GM12878 (cell line): ENCODE measurements around the gene WBP4. TPM values are rescaled to one million over a fixed set of nuclear protein-coding genes. Genes with fewer than 3 reads are reported as not detected.

ENCODE experiments used
- ATAC-seq: fragments of 200-7000 bp; cut with Tn5 transposase; 3 replicates; pipeline ENCODE4 v1.9.1; 2020; ENCODE audit warnings: mild to moderate bottlenecking, moderate library complexity
- BruUV-seq: library from RNA; stranded (reverse); fragments of 400-500 nt; replicated peaks from 2 replicates; lab custom pipeline; 2021; lab: Mats Ljungman, UMichigan
- CTCF ChIA-PET: fragments of 300-600 bp; sonication (Branson Sonifier 250); formaldehyde crosslinking; extraction: SDS; loops from one replicate; lab custom pipeline; 2021; ENCODE audit warnings: inconsistent platforms; lab: Yijun Ruan, JAX
- POLR2A ChIA-PET: fragments of 350-600 bp; formaldehyde crosslinking; extraction: SDS; loops from one replicate; lab custom pipeline; 2021; ENCODE audit warnings: inconsistent platforms; lab: Charles Lee
- RAD21 ChIA-PET: fragments of 300-600 bp; sonication (Branson Sonifier 250); formaldehyde crosslinking; loops from one replicate; lab custom pipeline; 2023; ENCODE audit warnings: antibody characterized with exemption; ENCODE audit not compliant: unreplicated experiment; lab: Charles Lee
- SMC1A ChIA-PET: fragments of 300-600 bp; sonication (Branson Sonifier 250); formaldehyde crosslinking; loops from one replicate; lab custom pipeline; 2023; ENCODE audit not compliant: unreplicated experiment, uncharacterized antibody; lab: Charles Lee
- DNase-seq: peaks from one replicate; pipeline ENCODE4 v3.0.0-alpha.2; 2011; ENCODE audit warnings: low read depth, low spot score
- FAIRE-seq: peaks from 3 replicates; lab custom pipeline; 2011; peaks lifted over from hg19 to GRCh38; lab: Jason Lieb, UNC
- H2AFZ ChIP-seq: 2 replicates; pipeline ENCODE4 v1.6.0; 2011; ENCODE audit warnings: low read depth, low read length, control low read depth; ENCODE audit not compliant: control insufficient read depth
- H3K27ac ChIP-seq: 2 replicates; pipeline ENCODE4 v1.5.1; 2011; ENCODE audit warnings: control low read depth; ENCODE audit not compliant: control insufficient read depth, insufficient read depth
- H3K27me3 ChIP-seq, 2 experiments: replicated peaks in 1 of 2; 2 replicates each; pipeline versions ENCODE4 v1.6.0 to v1.6.1; 2011; ENCODE audit warnings: low read length in 1 of 2; ENCODE audit not compliant: control insufficient read depth in 2 of 2, insufficient read depth in 2 of 2
- H3K36me3 ChIP-seq, 2 experiments: 2 replicates each; pipeline ENCODE4 v1.5.1; 2011; ENCODE audit warnings: low read length in 1 of 2; ENCODE audit not compliant: control insufficient read depth in 2 of 2, insufficient read depth in 2 of 2
- H3K4me1 ChIP-seq: 2 replicates; pipeline ENCODE4 v1.6.1; 2011; ENCODE audit warnings: mild to moderate bottlenecking, low read length, moderate library complexity, mixed read lengths; ENCODE audit not compliant: control insufficient read depth, insufficient read depth
- H3K4me2 ChIP-seq: 2 replicates; pipeline ENCODE4 v1.6.0; 2011; ENCODE audit warnings: control low read depth; ENCODE audit not compliant: control insufficient read depth, insufficient read depth
- H3K4me3 ChIP-seq: fragments of 200-600 bp; sonication (generic); 2 replicates; pipeline ENCODE4 v1.5.1; 2016
- H3K79me2 ChIP-seq: 2 replicates; pipeline ENCODE4 v1.6.0; 2011; ENCODE audit warnings: low read length; ENCODE audit not compliant: control insufficient read depth, insufficient read depth
- H3K9ac ChIP-seq: 2 replicates; pipeline ENCODE4 v1.8.0; 2011; ENCODE audit warnings: low read length, control low read depth, mixed read lengths; ENCODE audit not compliant: control insufficient read depth, insufficient read depth
- H3K9me3 ChIP-seq: replicated peaks from 3 replicates; pipeline ENCODE4 v1.5.1; 2011; ENCODE audit warnings: mild to moderate bottlenecking, low read length; ENCODE audit not compliant: control insufficient read depth, insufficient read depth
- H4K20me1 ChIP-seq: 2 replicates; pipeline ENCODE4 v1.6.0; 2011; ENCODE audit not compliant: control insufficient read depth, insufficient read depth
- CBX5 ChIP-seq: sonication (generic); IDR thresholded peaks from 2 replicates; pipeline ENCODE4 v1.6.1; 2016; ENCODE audit warnings: low read depth, moderate library complexity, mild to moderate bottlenecking, inconsistent platforms
- CEBPB ChIP-seq, 2 experiments: fragments of 150-350 bp in 1 of 2; IDR thresholded peaks; 2 replicates each; pipeline ENCODE4 v1.6.1; 2012 to 2014; ENCODE audit warnings: low read depth in 2 of 2, low read length in 2 of 2, borderline replicate concordance in 1 of 2, inconsistent platforms in 1 of 2
- CREM ChIP-seq: IDR thresholded peaks from 2 replicates; pipeline ENCODE4 v1.6.1; 2014; ENCODE audit warnings: antibody characterized with exemption, low read depth
- EGR1 ChIP-seq, 2 experiments: IDR thresholded peaks; 1 replicate in 1 of 2; 2 replicates in 1 of 2; pipeline ENCODE4 v1.6.1; 2011 to 2012; ENCODE audit warnings: low read depth in 2 of 2, low read length in 2 of 2, borderline replicate concordance in 1 of 2, mild to moderate bottlenecking in 1 of 2, moderate library complexity in 1 of 2
- JUND ChIP-seq: IDR thresholded peaks from 2 replicates; pipeline ENCODE4 v1.6.1; 2012; ENCODE audit warnings: low read depth, mild to moderate bottlenecking, low read length, improper control_type of control experiment, moderate library complexity
- NFYB ChIP-seq: IDR thresholded peaks from 2 replicates; pipeline ENCODE4 v1.6.1; 2011; ENCODE audit warnings: low read depth, mild to moderate bottlenecking, low read length, improper control_type of control experiment, moderate library complexity; ENCODE audit not compliant: insufficient read depth
- NR2C1 ChIP-seq: fragments of 450-650 bp; IDR thresholded peaks from 2 replicates; pipeline ENCODE4 v1.6.1; 2017; ENCODE audit warnings: antibody characterized with exemption, mild to moderate bottlenecking, moderate library complexity
- RELA ChIP-seq: fragments of 450-650 bp; IDR thresholded peaks from 2 replicates; pipeline ENCODE4 v1.8.0; 2014; ENCODE audit warnings: borderline replicate concordance; ENCODE audit not compliant: partially characterized antibody
- SIN3A ChIP-seq: IDR thresholded peaks from 2 replicates; pipeline ENCODE4 v1.6.1; 2012; ENCODE audit warnings: low read depth, low read length, improper control_type of control experiment
- SMAD5 ChIP-seq: IDR thresholded peaks from 2 replicates; pipeline ENCODE4 v1.6.1; 2016; ENCODE audit warnings: antibody characterized with exemption, low read depth
- SMARCA5 ChIP-seq: fragments of 450-650 bp; IDR thresholded peaks from 2 replicates; pipeline ENCODE4 v1.6.1; 2017; ENCODE audit warnings: mild to moderate bottlenecking
- YBX1 ChIP-seq: fragments of 450-650 bp; IDR thresholded peaks from 2 replicates; pipeline ENCODE4 v1.6.1; 2016; ENCODE audit warnings: antibody characterized with exemption
- YY1 ChIP-seq: IDR thresholded peaks from 2 replicates; pipeline ENCODE4 v1.6.1; 2011; ENCODE audit warnings: low read depth, mild to moderate bottlenecking, low read length
- ZBED1 ChIP-seq: IDR thresholded peaks from 2 replicates; pipeline ENCODE4 v1.6.1; 2016; ENCODE audit warnings: borderline replicate concordance
- ZNF274 ChIP-seq: IDR thresholded peaks from one replicate; pipeline ENCODE4 v1.8.0; 2011; ENCODE audit not compliant: insufficient read length, insufficient read depth
- in situ Hi-C: fragments of 300-500 bp; cut with MboI; formaldehyde crosslinking; loops from 9 replicates; pipeline ENCODE4 v1.14.3; 2018; ENCODE audit warnings: mixed read lengths
- intact Hi-C: fragments of 100-400 bp; cut with micrococcal nuclease; formaldehyde crosslinking; loops from one replicate; pipeline ENCODE4 v1.14.2; 2022; ENCODE audit not compliant: unreplicated experiment
- polyA plus RNA-seq, 11 experiments: library from polyadenylated mRNA; depleted of rRNA in 4 of 11; unstranded in 6 of 11; stranded (reverse) in 5 of 11; fragments of >200 nt; fragmentation: Nextera tagmentation in 4 of 11; fragmentation: Illumina TruSeq in 1 of 11; extraction: Ambion mirVana in 4 of 11; extraction: Trizol in 1 of 11; gene quantifications; 1 replicate in 1 of 11; 2 replicates in 10 of 11; pipeline versions ENCODE4 v1.2.1 to v1.2.3, GENCODE V29; 2011 to 2016; ENCODE audit warnings: inconsistent platforms in 2 of 11, missing spikeins in 2 of 11, low read depth in 1 of 11
- total RNA-seq, 4 experiments: library from RNA; depleted of rRNA in 3 of 4; stranded (reverse); fragments of >200 nt in 3 of 4; fragmentation: Illumina TruSeq in 1 of 4; extraction: Trizol in 1 of 4; gene quantifications; 2 replicates each; pipeline versions ENCODE4 v1.2.1 to v1.2.3, GENCODE V29; 2013 to 2021
- TF ChIP-seq, protein P1 (sequence below): fragments of 150-350 bp; IDR thresholded peaks from 2 replicates; pipeline ENCODE4 v1.6.1; 2014; ENCODE audit warnings: mild to moderate bottlenecking, low read depth, low read length
- TF ChIP-seq, protein P2 (sequence below): fragments of 150-350 bp; IDR thresholded peaks from 2 replicates; pipeline ENCODE4 v1.6.1; 2016; ENCODE audit warnings: low read depth, low read length
- TF ChIP-seq, protein P3 (sequence below): IDR thresholded peaks from 2 replicates; pipeline ENCODE4 v1.6.1; 2012; ENCODE audit warnings: low read length, inconsistent platforms
- TF ChIP-seq, protein P4 (sequence below): IDR thresholded peaks from 2 replicates; pipeline ENCODE4 v1.6.1; 2011; ENCODE audit warnings: mild to moderate bottlenecking, low read depth, low read length, moderate library complexity; ENCODE audit not compliant: insufficient replicate concordance

The WBP4 gene
- total and polyA plus RNA-seq, 10 of the 15 experiments (the other 5 are each of a cell fraction or from before 2014, with no cell fraction given): 7.4 to 21.6 (median 14.2) TPM

DNA sequence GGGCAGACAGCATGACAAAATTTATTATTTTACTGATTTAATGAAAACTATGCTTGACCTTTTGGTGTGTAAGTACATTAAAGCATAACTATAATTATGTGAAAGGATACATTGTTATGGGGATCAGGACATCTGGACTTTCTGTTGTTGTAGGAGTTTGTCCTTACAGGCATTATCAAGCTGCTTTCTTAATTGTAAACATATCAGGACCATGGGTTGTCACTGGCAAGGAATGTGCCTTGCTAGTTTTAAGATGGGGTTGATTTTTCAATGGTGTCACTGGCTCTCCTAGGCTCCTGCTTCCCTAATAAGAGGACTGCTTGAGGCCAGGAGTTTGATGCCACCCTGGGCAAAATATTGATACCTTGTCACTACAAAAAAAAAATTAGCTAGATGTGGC lies 38.7 kb downstream of the WBP4 start:
- no peak overlapping the region for H3K4me2 ChIP-seq
- H3K9ac ChIP-seq: no peak overlapping the region
- no peaks in the 10 kb centered on the region for H3K36me3 ChIP-seq
- H4K20me1 ChIP-seq: no peaks in the 10 kb centered on the region
- CTCF ChIA-PET: interaction anchor here (0.6 kb wide), 1 partner anchor 10 kb away, joined by 3 read pairs; no protein-coding TSS in a partner anchor
- H3K4me1 ChIP-seq: no peaks in the 10 kb centered on the region
- FAIRE-seq (no peak), DNase-seq (no peak), ATAC-seq (no peak)
- RAD21 ChIA-PET: interaction anchor here (1.0 kb wide), 1 partner anchor 26 kb away, joined by 4 read pairs; no protein-coding TSS in a partner anchor
- no peaks in the 10 kb centered on the region for H3K9me3 ChIP-seq
- BruUV-seq: no TSS peak
- POLR2A ChIA-PET: no interaction called here
- H3K4me3 ChIP-seq: no peak overlapping the region
- no peaks in the 10 kb centered on the region for H3K27me3 ChIP-seq
- no peak overlapping the region for H2AFZ ChIP-seq
- in situ Hi-C loops: no loop called here
- TF ChIP-seq, protein P1, sequence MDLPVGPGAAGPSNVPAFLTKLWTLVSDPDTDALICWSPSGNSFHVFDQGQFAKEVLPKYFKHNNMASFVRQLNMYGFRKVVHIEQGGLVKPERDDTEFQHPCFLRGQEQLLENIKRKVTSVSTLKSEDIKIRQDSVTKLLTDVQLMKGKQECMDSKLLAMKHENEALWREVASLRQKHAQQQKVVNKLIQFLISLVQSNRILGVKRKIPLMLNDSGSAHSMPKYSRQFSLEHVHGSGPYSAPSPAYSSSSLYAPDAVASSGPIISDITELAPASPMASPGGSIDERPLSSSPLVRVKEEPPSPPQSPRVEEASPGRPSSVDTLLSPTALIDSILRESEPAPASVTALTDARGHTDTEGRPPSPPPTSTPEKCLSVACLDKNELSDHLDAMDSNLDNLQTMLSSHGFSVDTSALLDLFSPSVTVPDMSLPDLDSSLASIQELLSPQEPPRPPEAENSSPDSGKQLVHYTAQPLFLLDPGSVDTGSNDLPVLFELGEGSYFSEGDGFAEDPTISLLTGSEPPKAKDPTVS: no peak
- TF ChIP-seq NR2C1: no peak
- TF ChIP-seq NFYB: no peak
- TF ChIP-seq, protein P2, sequence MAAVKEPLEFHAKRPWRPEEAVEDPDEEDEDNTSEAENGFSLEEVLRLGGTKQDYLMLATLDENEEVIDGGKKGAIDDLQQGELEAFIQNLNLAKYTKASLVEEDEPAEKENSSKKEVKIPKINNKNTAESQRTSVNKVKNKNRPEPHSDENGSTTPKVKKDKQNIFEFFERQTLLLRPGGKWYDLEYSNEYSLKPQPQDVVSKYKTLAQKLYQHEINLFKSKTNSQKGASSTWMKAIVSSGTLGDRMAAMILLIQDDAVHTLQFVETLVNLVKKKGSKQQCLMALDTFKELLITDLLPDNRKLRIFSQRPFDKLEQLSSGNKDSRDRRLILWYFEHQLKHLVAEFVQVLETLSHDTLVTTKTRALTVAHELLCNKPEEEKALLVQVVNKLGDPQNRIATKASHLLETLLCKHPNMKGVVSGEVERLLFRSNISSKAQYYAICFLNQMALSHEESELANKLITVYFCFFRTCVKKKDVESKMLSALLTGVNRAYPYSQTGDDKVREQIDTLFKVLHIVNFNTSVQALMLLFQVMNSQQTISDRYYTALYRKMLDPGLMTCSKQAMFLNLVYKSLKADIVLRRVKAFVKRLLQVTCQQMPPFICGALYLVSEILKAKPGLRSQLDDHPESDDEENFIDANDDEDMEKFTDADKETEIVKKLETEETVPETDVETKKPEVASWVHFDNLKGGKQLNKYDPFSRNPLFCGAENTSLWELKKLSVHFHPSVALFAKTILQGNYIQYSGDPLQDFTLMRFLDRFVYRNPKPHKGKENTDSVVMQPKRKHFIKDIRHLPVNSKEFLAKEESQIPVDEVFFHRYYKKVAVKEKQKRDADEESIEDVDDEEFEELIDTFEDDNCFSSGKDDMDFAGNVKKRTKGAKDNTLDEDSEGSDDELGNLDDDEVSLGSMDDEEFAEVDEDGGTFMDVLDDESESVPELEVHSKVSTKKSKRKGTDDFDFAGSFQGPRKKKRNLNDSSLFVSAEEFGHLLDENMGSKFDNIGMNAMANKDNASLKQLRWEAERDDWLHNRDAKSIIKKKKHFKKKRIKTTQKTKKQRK: no peak
- TF ChIP-seq JUND: no peak
- TF ChIP-seq, protein P3, sequence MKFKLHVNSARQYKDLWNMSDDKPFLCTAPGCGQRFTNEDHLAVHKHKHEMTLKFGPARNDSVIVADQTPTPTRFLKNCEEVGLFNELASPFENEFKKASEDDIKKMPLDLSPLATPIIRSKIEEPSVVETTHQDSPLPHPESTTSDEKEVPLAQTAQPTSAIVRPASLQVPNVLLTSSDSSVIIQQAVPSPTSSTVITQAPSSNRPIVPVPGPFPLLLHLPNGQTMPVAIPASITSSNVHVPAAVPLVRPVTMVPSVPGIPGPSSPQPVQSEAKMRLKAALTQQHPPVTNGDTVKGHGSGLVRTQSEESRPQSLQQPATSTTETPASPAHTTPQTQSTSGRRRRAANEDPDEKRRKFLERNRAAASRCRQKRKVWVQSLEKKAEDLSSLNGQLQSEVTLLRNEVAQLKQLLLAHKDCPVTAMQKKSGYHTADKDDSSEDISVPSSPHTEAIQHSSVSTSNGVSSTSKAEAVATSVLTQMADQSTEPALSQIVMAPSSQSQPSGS: no peak
- TF ChIP-seq CBX5: no peak
- TF ChIP-seq ZBED1: no peak
- TF ChIP-seq RELA: no peak
- TF ChIP-seq SMARCA5: no peak
- no peak for TF ChIP-seq CEBPB (IDR thresholded peaks at IDR 0.05; ENCODE audit: borderline replicate concordance in 1 of 2, low read depth in 2 of 2, low read length in 2 of 2)
- no peak for TF ChIP-seq YBX1
- TF ChIP-seq, protein P4, sequence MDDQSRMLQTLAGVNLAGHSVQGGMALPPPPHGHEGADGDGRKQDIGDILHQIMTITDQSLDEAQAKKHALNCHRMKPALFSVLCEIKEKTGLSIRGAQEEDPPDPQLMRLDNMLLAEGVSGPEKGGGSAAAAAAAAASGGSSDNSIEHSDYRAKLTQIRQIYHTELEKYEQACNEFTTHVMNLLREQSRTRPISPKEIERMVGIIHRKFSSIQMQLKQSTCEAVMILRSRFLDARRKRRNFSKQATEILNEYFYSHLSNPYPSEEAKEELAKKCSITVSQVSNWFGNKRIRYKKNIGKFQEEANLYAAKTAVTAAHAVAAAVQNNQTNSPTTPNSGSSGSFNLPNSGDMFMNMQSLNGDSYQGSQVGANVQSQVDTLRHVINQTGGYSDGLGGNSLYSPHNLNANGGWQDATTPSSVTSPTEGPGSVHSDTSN: no peak
- TF ChIP-seq CREM: no peak
- TF ChIP-seq SIN3A: no peak
- no peak for TF ChIP-seq EGR1 (IDR thresholded peaks at IDR 0.05; ENCODE audit: borderline replicate concordance in 1 of 2, low read depth in 2 of 2, low read length in 2 of 2)
- no peak for TF ChIP-seq ZNF274
- no peak for TF ChIP-seq YY1
- no peak for TF ChIP-seq SMAD5
- TF ChIP-seq, all 136 proteins: peak for 0
- no peaks in the 10 kb centered on the region for H3K79me2 ChIP-seq
- intact Hi-C loops: no loop called here
- SMC1A ChIA-PET: no interaction called here
- H3K27ac ChIP-seq: no peak overlapping the region
